OCI-LY7 (cell line): ENCODE data around the gene SLC12A4. TPM values are rescaled to one million over a fixed set of nuclear protein-coding genes. Genes with fewer than 3 reads are reported as not detected.
A peak's percentile ranks its signal among the peaks of the same experiment; 100 is the strongest.

Experiments used
- BruUV-seq: library from RNA; stranded (reverse); fragments of 400-500 nt; replicated peaks from 2 replicates; lab custom pipeline; 2021; lab: Mats Ljungman, UMichigan
- CTCF ChIA-PET: fragments of 300-600 bp; sonication (Branson Sonifier 250); formaldehyde crosslinking; loops from one replicate; lab custom pipeline; 2022; ENCODE audit warnings: antibody characterized with exemption; ENCODE audit not compliant: unreplicated experiment; lab: Charles Lee
- POLR2A ChIA-PET: fragments of 300-600 bp; sonication (Branson Sonifier 250); formaldehyde crosslinking; loops from one replicate; lab custom pipeline; 2022; ENCODE audit warnings: antibody characterized with exemption; lab: Charles Lee
- DNase-seq: peaks from one replicate; pipeline ENCODE4 v3.0.0-alpha.2; 2015; ENCODE audit warnings: low spot score
- H2AFZ ChIP-seq: fragments of 200-600 bp; sonication (generic), shearing (Covaris generic); 2 replicates; pipeline ENCODE4 v1.6.1; 2014; ENCODE audit warnings: mild to moderate bottlenecking, antibody characterized with exemption, low read length, moderate library complexity
- H3K27ac ChIP-seq: fragments of 200-600 bp; sonication (generic); 2 replicates; pipeline ENCODE4 v1.5.1; 2014; ENCODE audit warnings: mixed run types, low read depth, mild to moderate bottlenecking, moderate library complexity, low read length, inconsistent platforms; ENCODE audit not compliant: poor library complexity, severe bottlenecking
- H3K36me3 ChIP-seq: fragments of 200-600 bp; sonication (generic); 2 replicates; pipeline ENCODE4 v1.6.1; 2014; ENCODE audit warnings: mild to moderate bottlenecking, antibody characterized with exemption, low read length, moderate library complexity, mixed read lengths; ENCODE audit not compliant: insufficient read depth
- H3K4me1 ChIP-seq: fragments of 200-600 bp; sonication (generic); 2 replicates; pipeline ENCODE4 v1.5.1; 2014; ENCODE audit warnings: mild to moderate bottlenecking, low read length; ENCODE audit not compliant: insufficient read depth, poor library complexity, severe bottlenecking
- H3K4me2 ChIP-seq: fragments of 200-600 bp; sonication (generic); 2 replicates; pipeline ENCODE4 v1.6.1; 2014; ENCODE audit warnings: mild to moderate bottlenecking, low read length
- H3K4me3 ChIP-seq: fragments of 200-600 bp; sonication (generic); 2 replicates; pipeline ENCODE4 v1.5.1; 2014; ENCODE audit warnings: mild to moderate bottlenecking, low read depth, low read length; ENCODE audit not compliant: poor library complexity, severe bottlenecking
- H3K79me2 ChIP-seq: fragments of 200-600 bp; sonication (generic); 2 replicates; pipeline ENCODE4 v1.6.1; 2016; ENCODE audit warnings: low read depth, mild to moderate bottlenecking, low read length, moderate library complexity, mixed read lengths; ENCODE audit not compliant: insufficient read depth
- H3K9me2 ChIP-seq: fragments of 200-600 bp; sonication (generic); 2 replicates; pipeline ENCODE4 v1.6.1; 2016; ENCODE audit warnings: mild to moderate bottlenecking, low read length, mixed read lengths; ENCODE audit not compliant: insufficient read depth
- H3K9me3 ChIP-seq: fragments of 200-600 bp; sonication (generic); 2 replicates; pipeline ENCODE4 v1.6.1; 2014; ENCODE audit warnings: mild to moderate bottlenecking, mixed run types, low read length, mixed read lengths
- H4K20me1 ChIP-seq: fragments of 200-600 bp; sonication (generic); 2 replicates; pipeline ENCODE4 v1.6.1; 2014; ENCODE audit warnings: mild to moderate bottlenecking, antibody characterized with exemption, low read length, moderate library complexity, mixed read lengths; ENCODE audit not compliant: insufficient read depth
- EZH2phosphoT487 ChIP-seq: fragments of 200-600 bp; sonication (generic); IDR thresholded peaks from 2 replicates; pipeline ENCODE4 v1.6.1; 2018; ENCODE audit warnings: low read depth, borderline replicate concordance, mild to moderate bottlenecking, mixed run types, antibody characterized with exemption, low read length, moderate library complexity, mixed read lengths
- intact Hi-C: fragments of 100-400 bp; cut with micrococcal nuclease; formaldehyde crosslinking; loops from one replicate; pipeline ENCODE4 v1.10.0; 2022; ENCODE audit not compliant: unreplicated experiment
- total RNA-seq, 2 experiments: library from RNA; depleted of rRNA in 1 of 2; stranded (reverse); fragments of >200 nt in 1 of 2; shearing (Covaris generic) in 1 of 2; gene quantifications; 2 replicates each; pipeline ENCODE4 v1.2.3, GENCODE V29; 2014 to 2022
- TF ChIP-seq, protein P1 (sequence below): fragments of 200-600 bp; sonication (generic); conservative IDR thresholded peaks from 2 replicates; pipeline ENCODE4 v1.5.1; 2014; ENCODE audit warnings: mild to moderate bottlenecking, antibody characterized with exemption, low read length, moderate library complexity, mixed read lengths

Gene SLC12A4
- total RNA-seq, 2 experiments from 2014 or later = 8.3 to 16.7 TPM

DNA sequence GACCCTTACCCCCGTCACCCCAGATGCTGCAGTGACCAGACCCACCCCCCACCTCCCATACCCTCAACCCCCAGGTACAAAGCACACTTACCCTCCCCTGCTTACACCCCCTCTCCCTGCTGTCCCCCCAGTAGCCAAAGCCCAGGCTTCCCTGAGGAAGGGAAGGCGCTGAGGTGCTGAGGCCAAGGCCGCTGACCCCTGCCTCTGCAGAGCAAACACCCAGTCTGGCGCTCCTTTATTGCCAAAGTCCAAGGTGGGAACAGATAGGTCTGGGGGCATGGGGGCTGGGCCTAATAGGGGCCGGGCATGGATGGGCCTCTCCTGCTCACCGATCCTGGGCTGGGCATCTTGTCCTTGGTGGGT, 25.2 kb downstream of the SLC12A4 start:
- H3K9me3 ChIP-seq = no peaks in the 10 kb centered on the region
- TF ChIP-seq EZH2phosphoT487 = no peak
- TF ChIP-seq, protein P1, sequence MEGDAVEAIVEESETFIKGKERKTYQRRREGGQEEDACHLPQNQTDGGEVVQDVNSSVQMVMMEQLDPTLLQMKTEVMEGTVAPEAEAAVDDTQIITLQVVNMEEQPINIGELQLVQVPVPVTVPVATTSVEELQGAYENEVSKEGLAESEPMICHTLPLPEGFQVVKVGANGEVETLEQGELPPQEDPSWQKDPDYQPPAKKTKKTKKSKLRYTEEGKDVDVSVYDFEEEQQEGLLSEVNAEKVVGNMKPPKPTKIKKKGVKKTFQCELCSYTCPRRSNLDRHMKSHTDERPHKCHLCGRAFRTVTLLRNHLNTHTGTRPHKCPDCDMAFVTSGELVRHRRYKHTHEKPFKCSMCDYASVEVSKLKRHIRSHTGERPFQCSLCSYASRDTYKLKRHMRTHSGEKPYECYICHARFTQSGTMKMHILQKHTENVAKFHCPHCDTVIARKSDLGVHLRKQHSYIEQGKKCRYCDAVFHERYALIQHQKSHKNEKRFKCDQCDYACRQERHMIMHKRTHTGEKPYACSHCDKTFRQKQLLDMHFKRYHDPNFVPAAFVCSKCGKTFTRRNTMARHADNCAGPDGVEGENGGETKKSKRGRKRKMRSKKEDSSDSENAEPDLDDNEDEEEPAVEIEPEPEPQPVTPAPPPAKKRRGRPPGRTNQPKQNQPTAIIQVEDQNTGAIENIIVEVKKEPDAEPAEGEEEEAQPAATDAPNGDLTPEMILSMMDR = no peak
- peaks cover 17% of the 10 kb centered on the region for H3K4me1 ChIP-seq
- no peak overlapping the region for H3K4me3 ChIP-seq
- POLR2A ChIA-PET = no interaction called here
- DNase-seq = no peak
- H3K79me2 ChIP-seq = no peaks in the 10 kb centered on the region
- intact Hi-C loops = no loop called here
- no peak overlapping the region for H3K27ac ChIP-seq
- H3K36me3 ChIP-seq = no peaks in the 10 kb centered on the region
- CTCF ChIA-PET = interaction anchor here (0.6 kb wide), 1 partner anchor 8 kb away, joined by 3 read pairs; no protein-coding TSS in a partner anchor
- no peak overlapping the region for H3K4me2 ChIP-seq
- no peaks in the 10 kb centered on the region for H4K20me1 ChIP-seq
- H2AFZ ChIP-seq = no peak overlapping the region
- no peaks in the 10 kb centered on the region for H3K9me2 ChIP-seq
- BruUV-seq = no TSS peak

DNA sequence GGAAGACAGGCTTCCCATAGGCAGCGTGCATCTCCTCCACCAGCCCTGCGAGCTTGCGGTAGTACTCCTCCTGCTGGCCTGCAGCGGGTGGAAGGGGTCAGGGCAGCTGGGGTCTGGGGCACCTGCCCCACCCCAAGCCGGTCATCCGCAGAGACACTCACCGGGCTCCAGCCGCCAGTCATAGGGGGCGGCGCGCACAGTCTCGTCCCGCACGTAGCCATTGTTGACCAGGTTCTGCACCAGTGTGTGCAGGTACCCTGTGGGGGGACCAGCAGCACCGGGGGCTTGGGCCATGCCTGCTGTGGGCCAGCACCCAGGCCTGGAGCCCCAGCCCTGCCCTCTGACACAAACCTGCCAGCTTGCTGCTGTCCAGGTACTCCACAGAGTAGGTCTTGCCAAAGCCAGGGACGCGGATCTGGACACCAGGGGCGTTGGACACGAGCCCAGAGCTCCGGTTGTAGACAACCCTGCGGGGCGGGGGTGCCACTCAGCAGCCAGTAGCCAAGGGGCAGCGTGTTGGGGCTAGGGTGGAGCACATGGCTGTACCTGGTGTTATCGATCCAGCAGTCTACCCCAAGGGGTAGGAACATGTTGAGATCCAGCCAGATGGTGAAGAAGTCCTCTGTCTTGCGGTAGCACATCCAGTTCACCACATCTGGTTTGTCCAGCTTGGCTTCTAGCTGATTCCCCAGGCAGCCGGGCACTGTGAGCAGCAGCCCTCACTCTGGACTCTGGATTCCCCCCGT, 25.8 kb downstream of the SLC12A4 start:
- no peaks in the 10 kb centered on the region for H4K20me1 ChIP-seq
- no TSS peak for BruUV-seq
- H3K27ac ChIP-seq = no peak overlapping the region
- H3K4me2 ChIP-seq = no peak overlapping the region
- peaks cover 17% of the 10 kb centered on the region for H3K4me1 ChIP-seq
- H3K36me3 ChIP-seq = no peaks in the 10 kb centered on the region
- H2AFZ ChIP-seq = no peak overlapping the region
- ChIA-PET CTCF (no interaction called here), POLR2A (no interaction called here)
- DNase-seq = no peak
- no peak for TF ChIP-seq EZH2phosphoT487
- H3K4me3 ChIP-seq = no peak overlapping the region
- intact Hi-C loops = no loop called here
- no peaks in the 10 kb centered on the region for H3K79me2 ChIP-seq
- no peaks in the 10 kb centered on the region for H3K9me2 ChIP-seq
- H3K9me3 ChIP-seq = no peaks in the 10 kb centered on the region

DNA sequence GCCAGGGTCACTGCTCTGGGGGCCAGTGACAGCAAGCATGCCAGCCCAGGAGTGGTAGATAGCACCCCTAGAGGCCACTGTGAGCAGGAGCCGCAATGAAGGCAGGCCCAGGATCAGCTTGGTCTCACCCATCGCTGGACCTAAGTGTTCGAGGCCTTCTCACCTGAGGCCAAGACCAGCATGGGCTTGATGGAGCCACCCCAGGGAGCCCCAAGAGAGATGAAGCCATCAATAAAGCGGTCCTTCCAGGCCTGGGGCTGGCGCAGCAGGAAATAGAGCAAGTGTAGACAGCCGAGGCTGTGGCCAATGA, 26.3 kb downstream of the SLC12A4 start:
- BruUV-seq = no TSS peak
- peaks cover 22% of the 10 kb centered on the region for H3K4me1 ChIP-seq
- no peaks in the 10 kb centered on the region for H4K20me1 ChIP-seq
- TF ChIP-seq EZH2phosphoT487 = no peak
- TF ChIP-seq, protein P1 = peak; percentile 89
- intact Hi-C loops = no loop called here
- H3K27ac ChIP-seq = no peak overlapping the region
- H3K9me2 ChIP-seq = no peaks in the 10 kb centered on the region
- H3K4me3 ChIP-seq = no peak overlapping the region
- H3K79me2 ChIP-seq = no peaks in the 10 kb centered on the region
- no peaks in the 10 kb centered on the region for H3K9me3 ChIP-seq
- no peaks in the 10 kb centered on the region for H3K36me3 ChIP-seq
- peak; percentile 62 for DNase-seq
- ChIA-PET CTCF (no interaction called here), POLR2A (no interaction called here)
- H3K4me2 ChIP-seq = no peak overlapping the region
- H2AFZ ChIP-seq = no peak overlapping the region
